Neural crest cell (in vitro differentiated cells): Measurements from ENCODE around the gene SYNDIG1L. TPM values are rescaled to one million over a fixed set of nuclear protein-coding genes. Genes with fewer than 3 reads are reported as not detected.

ENCODE experiments used
- DNase-seq: peaks from one replicate; pipeline ENCODE4 v3.0.0; 2021; ENCODE audit warnings: low read depth, mixed read lengths, low spot score
- H3K27ac Mint-ChIP-seq: one replicate; pipeline ENCODE4 v1.8.0; 2021; ENCODE audit warnings: mild to moderate bottlenecking, mixed read lengths; ENCODE audit not compliant: unreplicated experiment
- H3K27me3 Mint-ChIP-seq: 2 replicates; pipeline ENCODE4 v1.8.0; 2021; ENCODE audit warnings: low read depth, mild to moderate bottlenecking, mixed read lengths
- H3K36me3 Mint-ChIP-seq: 2 replicates; pipeline ENCODE4 v1.8.0; 2021; ENCODE audit warnings: low read depth, mild to moderate bottlenecking, mixed read lengths
- H3K4me1 Mint-ChIP-seq: 2 replicates; pipeline ENCODE4 v1.8.0; 2021; ENCODE audit warnings: mixed read lengths
- H3K4me3 Mint-ChIP-seq: one replicate; pipeline ENCODE4 v1.8.0; 2021; ENCODE audit warnings: mild to moderate bottlenecking, mixed read lengths
- H3K9me3 Mint-ChIP-seq: 2 replicates; pipeline ENCODE4 v1.8.0; 2021; ENCODE audit warnings: mixed read lengths
- CTCF ChIP-seq: fragments of 200-600 bp; sonication (generic); conservative IDR thresholded peaks from 2 replicates; pipeline ENCODE4 v1.5.0; 2021; ENCODE audit warnings: antibody characterized with exemption, mild to moderate bottlenecking
- total RNA-seq: library from RNA; stranded (reverse); gene quantifications from 2 replicates; pipeline ENCODE4 v1.2.1, GENCODE V29; 2021

SYNDIG1L gene
- total RNA-seq, 1 donor from 2014 or later, result not detected

GRCh38 chr14:74368441-74368840 lies 57.6 kb downstream of the SYNDIG1L start:
- H3K4me1 Mint-ChIP-seq, result no peaks in the 10 kb centered on the region
- no peak overlapping the region for H3K27ac Mint-ChIP-seq
- no peaks in the 10 kb centered on the region for H3K9me3 Mint-ChIP-seq
- H3K4me3 Mint-ChIP-seq, result no peak overlapping the region
- no peak for DNase-seq
- no peak for TF ChIP-seq CTCF
- H3K27me3 Mint-ChIP-seq, result peaks cover 3% of the 10 kb centered on the region
- no peaks in the 10 kb centered on the region for H3K36me3 Mint-ChIP-seq

- Mint-ChIP-seq H3K27me3 (peaks cover 3% of the 10 kb centered on the region), H3K9me3 (no peaks in the 10 kb centered on the region), H3K4me3 (no peak overlapping the region), H3K4me1 (no peaks in the 10 kb centered on the region), H3K36me3 (no peaks in the 10 kb centered on the region), H3K27ac (no peak overlapping the region)
- TF ChIP-seq CTCF, result no peak
- no peak for DNase-seq
Observed at GRCh38 chr14:74368026-74368425, 58.0 kb downstream of the SYNDIG1L start.

- H3K27me3 Mint-ChIP-seq, result peaks cover 3% of the 10 kb centered on the region
- H3K9me3 Mint-ChIP-seq, result no peaks in the 10 kb centered on the region
- DNase-seq, result no peak
- no peak for TF ChIP-seq CTCF
- H3K27ac Mint-ChIP-seq, result no peak overlapping the region
- H3K36me3 Mint-ChIP-seq, result no peaks in the 10 kb centered on the region
- H3K4me1 Mint-ChIP-seq, result peaks cover 4% of the 10 kb centered on the region
- H3K4me3 Mint-ChIP-seq, result no peak overlapping the region
Observed at GRCh38 chr14:74364271-74364880, 61.6 kb downstream of the SYNDIG1L start.

GRCh38 chr14:74362361-74362915 lies 63.6 kb downstream of the SYNDIG1L start:
- peak; percentile 93 for TF ChIP-seq CTCF

GRCh38 chr14:74360163-74360562 lies 65.8 kb downstream of the SYNDIG1L start:
- Mint-ChIP-seq H3K27ac (no peak overlapping the region), H3K4me1 (peaks cover 4% of the 10 kb centered on the region), H3K36me3 (no peaks in the 10 kb centered on the region), H3K9me3 (no peaks in the 10 kb centered on the region), H3K4me3 (no peak overlapping the region), H3K27me3 (peaks cover 3% of the 10 kb centered on the region)
- no peak for TF ChIP-seq CTCF
- no peak for DNase-seq

More at GRCh38 chr14:74362361-74362915, 63.6 kb downstream of the SYNDIG1L start:
- peak; percentile 86 for DNase-seq
- H3K4me1 Mint-ChIP-seq, result peaks cover 4% of the 10 kb centered on the region
- H3K4me3 Mint-ChIP-seq, result no peak overlapping the region
- peaks cover 3% of the 10 kb centered on the region for H3K27me3 Mint-ChIP-seq
- no peaks in the 10 kb centered on the region for H3K36me3 Mint-ChIP-seq
- no peak overlapping the region for H3K27ac Mint-ChIP-seq
- no peaks in the 10 kb centered on the region for H3K9me3 Mint-ChIP-seq
